HG03342 (cell line): ENCODE measurements around the gene SMC6.
A peak's percentile ranks its signal among the peaks of the same experiment; 100 is the strongest.

ENCODE experiments used
- ATAC-seq: cut with Tn5 transposase; IDR thresholded peaks from one replicate; pipeline ENCODE4 v1.9.1; 2021; ENCODE audit warnings: mild to moderate bottlenecking, moderate library complexity; ENCODE audit not compliant: unreplicated experiment

Gene SMC6

DNA sequence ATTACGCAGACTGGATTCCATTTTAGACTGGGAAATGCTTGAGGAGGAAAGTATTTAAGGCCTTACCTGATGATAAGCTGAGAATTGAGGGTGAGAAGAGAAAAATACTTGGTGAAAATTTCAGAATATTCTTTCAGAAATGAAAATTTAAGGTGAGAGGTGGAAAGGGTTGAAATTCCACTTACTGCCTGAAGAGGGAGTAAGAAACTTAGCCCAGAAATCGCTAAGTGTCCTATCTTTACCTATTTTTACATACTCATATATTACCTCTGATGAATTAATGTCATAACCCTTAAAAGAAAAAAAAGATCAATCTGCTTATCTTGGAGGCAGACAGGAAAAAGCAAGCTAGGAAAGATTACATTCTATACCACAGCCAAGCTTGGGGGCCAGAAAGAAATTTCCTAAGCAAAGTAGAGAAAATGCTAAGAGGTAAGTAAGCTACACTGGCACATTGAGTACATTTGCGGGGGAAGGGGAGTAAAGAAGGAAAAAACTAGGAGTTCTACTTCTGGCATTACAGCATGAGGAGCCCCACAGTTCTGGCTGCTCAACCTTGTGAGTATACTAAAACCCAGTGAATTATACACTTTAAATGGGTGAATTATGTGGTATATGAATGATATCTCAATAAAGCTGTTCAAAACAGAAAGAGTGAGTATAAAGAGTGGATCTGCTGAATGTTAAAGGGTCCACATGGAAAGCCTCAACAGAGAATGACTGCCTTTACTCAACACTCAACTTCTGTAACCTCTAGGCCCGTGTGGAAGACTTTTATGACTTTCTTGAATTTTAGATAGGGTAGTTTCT is 33.8 kb downstream of the SMC6 start:
- peak; percentile 82 for ATAC-seq

DNA sequence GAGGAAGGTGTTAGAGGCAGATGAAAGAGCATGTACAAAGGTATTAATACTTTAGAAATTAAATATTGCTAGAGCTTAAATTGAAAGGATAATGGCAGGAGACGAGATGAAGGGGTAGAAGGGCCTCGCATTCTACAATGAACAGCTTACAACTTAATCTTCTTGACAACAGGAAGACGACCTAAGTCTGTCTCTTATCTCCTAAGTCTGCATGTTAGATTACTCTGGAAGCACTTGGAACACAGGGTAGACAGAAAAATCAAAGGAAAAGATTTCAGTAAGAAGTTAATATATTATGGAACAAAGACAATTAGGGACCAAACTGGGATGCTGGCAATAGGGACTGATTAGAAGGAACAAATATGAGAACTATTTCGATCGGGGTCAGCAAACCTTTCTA is 34.9 kb downstream of the SMC6 start:
- ATAC-seq: no peak

DNA sequence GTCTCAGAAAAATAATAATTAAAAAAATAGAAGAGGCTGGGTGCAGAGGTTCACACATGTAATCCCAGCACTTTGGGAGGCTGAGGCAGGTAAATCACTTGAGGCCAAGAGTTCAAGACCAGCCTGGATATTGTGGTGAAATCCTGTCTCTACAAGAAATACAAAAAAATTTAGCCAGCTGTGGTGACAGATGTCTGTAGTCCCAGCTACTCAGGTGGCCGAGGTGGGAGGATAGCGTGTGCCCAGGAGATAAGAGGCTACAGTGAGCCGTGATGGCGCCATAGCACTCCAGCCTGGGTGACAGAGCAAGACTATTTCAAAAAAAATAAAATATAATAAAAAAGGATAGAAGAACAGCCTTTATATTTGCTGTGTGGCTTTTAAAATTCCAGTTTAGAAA is 35.9 kb downstream of the SMC6 start:
- no peak for ATAC-seq

DNA sequence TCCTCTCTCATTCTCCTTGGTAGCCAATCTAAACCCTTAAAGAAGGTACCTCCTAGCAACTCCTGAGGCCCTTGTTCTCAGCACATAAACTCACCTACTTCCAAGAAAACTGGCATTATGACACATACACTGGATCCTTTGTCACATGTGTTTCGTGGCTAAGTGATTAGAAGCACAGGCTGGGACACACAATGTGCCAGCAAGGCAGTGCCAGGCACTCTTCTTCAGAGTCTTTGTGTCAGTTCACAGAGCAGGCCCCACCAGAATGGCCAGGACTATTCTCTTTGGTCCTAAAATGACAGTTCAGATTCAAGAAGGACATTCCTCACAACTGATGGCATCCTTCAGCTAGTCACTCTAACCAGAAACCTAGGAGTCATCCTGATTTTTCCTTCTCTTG is 40.3 kb downstream of the SMC6 start:
- no peak for ATAC-seq

DNA sequence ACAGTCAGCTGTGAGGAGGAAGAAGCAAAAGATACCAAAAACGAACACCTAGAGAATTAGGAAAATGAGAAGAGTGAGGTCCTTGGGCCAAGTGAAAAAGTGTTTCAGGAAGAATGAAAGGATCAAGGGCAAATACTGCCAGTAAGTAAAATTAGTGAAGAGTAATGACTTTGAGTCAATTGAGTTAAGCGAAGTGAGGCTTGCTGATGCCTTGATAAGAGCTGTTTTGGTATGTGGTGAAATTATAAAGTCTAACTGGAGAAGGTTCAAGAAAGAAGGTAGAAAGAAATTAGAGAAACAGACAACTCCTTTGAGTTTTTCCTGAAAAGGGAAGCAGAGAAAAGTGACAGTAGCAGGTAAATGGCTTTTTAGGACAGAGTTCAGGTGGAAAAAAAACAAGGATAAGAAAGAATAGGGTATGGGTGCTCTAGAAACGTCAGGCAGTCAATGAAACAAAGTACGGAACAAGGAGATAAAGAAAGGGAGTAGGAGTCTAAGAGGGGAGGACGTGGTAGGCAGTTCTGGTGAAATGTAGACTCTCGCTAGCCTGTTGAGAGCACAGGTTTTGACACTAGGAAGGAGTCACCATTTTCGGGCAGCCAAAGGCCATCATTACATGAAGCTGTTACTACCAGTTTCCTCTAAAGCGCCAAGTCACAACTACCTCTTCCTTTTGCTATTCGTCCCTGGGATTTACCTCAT is 42.9 kb downstream of the SMC6 start:
- no peak for ATAC-seq

DNA sequence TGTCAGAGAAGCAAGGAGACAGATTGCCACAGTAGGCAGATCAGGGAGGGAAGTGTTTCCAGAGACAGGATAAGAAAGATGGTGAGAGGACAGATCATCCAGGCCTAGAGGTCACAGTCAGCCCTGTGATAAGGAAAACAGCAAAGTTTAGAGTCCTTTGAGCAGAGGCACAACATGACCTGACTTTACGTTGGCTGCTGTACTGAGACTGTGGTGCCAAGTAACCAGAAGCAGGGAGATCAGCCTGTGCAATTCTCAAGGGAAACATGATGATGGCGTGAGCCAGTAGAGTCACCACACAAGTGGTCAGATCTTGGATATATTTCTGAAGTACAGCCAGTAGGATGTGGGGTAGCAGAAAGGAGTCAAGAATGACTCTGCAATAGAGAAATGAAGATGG is 43.7 kb downstream of the SMC6 start:
- no peak for ATAC-seq

DNA sequence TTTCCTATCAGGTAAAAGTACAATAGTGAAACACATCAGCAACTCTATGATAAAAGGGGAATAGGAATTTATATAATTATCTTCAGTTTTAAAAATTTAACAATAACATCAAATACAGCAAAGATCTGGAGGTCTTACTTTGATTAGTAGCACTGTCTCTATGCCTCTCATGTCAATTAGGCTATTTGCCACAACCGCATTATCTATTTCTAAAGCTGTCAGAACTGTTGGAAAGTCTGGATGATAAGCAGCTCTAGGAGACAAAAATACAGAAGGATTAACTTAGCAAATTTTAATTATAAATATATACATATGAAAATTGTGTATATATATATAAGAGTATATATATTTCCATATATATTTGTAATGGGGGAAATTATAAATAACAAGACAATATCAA is 45.1 kb downstream of the SMC6 start:
- no peak for ATAC-seq

DNA sequence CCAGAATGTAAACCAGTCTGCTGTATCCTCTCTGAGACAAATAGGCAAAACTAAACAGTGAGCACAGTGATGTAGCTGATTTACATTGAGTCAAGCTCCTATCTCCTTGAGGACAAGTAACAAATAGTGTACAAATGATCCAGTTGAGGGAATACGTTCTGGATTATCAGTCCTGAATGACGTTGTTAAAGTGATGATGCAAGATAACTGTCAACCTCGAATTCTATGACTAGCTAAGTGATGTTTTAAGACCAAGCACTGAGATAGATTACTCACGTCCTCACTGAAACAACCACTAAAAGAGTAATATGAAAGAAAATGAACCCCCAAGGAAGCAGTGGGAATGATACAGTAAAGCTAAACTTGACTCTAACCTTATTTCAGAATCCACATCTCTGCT is 46.8 kb downstream of the SMC6 start:
- no peak for ATAC-seq

DNA sequence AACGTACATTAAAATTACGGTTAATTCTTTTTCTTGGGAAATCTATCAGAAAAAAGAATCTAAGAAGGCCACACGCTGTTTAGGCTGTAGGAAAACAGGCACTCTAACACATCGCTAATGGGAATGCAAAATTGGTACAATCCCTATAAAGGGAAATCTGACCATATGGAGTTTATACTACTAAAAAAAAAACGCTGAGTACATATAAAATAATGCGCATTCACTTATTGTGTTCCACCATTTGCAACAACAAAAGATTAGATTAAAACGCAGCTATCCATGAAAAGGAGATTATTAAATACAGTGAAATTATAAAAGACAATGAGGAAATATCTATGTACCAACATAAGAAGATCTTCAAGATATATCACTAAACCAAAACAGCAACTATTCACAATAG is 62.8 kb downstream of the SMC6 start:
- ATAC-seq: no peak

DNA sequence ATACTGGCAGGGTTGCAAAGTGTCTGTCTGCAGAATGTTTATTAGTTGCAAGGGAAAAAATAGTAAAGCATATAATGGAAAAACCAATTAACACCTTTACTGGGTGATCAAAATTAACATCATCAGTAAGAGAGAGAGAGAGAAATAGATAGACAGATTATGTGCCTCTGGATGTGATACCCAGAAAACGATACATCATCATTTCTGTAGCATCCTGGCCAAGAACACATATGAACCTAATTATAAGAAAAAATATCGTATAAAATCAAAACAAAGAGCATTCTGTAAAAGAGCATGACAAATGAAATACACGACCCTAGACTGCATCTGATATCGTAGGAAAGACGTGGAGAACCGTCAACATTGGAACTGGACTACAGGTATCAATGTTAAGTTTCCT is 64.6 kb downstream of the SMC6 start:
- ATAC-seq: no peak

DNA sequence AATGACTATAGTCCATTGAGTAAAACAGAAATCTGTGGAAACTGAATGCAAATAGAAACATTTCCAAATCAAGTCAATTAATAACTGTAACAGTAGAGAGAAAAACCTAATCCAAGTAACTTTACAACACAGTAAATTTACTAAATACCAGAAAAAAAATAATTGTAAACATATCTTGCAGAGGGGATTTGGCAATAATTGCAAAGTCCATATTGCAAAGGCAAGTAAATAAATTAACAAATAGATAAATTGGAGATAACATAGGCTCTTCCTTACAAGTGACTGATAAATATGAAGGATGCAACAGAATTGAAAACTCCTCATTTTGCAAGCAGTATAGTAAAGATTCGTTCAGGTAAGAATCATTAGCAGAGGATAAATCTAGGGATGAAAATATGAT is 65.0 kb downstream of the SMC6 start:
- ATAC-seq: no peak

DNA sequence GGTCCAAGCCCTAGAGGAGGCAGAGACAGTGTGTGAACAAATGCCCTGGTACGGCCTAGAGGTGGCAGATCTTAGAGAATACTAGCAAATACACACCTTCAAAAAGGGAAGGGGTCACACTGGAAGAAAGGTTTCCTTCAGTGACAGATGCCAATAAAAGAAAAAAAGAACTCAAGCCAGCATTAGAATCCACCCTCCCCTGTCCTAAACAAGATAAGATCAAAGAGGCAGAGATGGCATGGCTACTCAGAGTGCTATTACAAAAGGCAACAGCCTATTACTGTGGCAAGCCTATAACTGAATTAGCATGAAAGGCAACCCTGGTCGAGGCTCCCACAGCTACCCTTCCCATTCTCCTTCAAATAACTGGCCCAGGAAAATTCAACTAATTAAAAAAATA is 69.6 kb downstream of the SMC6 start:
- no peak for ATAC-seq

DNA sequence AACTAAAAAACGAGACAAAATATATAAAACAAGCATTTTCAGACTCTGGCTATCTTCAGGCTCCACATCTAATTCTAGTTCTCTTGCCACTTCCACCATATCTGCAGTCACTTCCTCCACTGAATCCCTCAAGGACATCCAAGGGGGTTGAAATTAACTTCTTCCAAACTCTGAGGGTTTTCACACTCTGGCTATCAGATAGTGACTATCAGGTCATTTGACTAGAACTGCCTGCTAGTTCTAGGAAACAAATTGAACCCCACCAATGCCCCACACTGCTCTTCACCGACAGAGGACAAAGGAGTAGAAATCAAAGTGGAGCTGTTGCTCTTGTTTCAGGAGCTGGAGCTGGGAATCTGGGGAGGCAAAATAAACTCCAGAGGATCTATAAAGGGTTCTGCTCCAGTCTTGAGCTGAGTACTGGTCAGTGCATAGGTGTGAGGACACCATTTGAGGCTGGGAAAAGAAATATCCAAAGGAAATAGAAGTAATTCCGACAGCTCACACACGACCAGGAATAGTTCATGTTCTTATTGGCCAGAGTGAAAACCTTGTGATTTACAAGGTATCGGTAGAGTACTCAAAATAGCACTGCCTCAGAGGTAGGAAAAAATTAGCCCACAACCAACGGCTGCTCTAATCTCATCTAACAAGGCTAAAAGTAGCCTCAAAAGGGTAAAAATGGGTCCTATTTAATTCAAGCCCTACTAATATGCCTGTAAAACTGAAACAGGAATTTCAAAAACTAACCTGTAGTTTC is 71.3 kb downstream of the SMC6 start:
- no peak for ATAC-seq

DNA sequence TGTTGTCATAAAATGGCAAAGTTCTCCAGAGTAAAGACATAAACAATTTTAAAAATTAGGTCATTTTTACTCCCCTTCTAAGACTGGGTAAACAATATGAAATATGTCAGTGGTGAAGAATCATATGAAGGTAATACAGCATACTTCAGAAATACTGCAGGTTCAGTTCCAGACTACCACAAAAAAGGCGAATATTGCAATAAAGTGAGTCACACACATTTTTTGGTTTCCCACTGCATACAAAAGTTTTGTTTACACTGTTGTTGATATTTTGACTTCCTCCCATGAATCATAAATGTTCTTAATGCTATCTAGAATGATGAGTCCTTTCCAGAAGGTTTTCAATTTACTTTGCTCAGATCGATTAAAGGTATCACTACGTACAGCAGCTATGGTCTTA is 73.5 kb downstream of the SMC6 start:
- ATAC-seq: no peak

DNA sequence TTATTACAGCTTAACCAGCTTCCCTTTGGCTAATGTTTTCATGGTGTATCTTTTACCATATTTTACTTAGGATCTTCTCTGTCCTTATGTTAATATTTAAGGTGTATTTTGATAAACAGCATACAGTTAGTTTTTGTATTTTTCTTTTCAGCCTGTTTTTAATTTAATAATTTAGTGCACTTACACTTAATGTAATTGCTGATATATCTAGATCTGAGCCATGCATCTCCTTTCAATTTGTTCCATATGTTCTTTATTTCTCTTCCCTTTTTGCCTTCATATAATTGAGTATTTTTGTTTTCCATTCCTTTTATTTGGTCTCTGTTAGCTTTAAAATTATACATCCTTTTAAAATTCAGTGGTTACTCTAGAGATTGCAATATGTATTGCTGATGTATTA is 78.8 kb downstream of the SMC6 start:
- no peak for ATAC-seq

DNA sequence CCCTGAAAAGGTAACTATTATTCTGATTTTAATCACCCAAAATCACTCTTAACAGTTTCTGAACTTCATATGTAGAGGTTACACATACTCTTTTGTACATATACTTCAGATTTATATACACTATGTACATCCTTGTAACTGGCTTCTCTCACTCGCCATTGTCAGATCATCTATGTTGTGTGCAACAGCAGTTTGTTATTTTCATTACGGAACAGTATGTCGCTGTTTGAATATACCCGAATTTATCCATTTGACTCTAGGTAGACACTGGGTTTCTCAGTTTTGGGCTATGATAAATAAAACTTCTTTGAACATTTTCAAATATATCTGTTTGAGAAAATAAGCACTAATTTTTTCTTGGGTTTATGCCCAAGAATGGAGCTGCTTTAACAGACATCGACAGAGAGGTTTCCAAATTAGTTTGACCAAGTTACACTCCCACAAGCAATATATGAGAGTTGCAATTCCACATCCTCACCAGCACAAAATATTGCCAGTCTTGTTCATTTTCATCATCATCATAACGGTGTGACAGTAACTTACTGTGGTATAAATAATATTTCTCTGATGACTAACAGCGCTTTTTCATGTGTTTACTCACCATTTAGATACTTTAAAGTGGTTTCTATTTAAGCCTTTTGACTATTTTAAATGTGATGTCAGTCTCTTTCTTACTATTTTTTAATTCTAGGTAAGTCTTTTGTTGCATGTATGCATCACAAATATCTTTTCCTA is 80.9 kb downstream of the SMC6 start:
- ATAC-seq: no peak

DNA sequence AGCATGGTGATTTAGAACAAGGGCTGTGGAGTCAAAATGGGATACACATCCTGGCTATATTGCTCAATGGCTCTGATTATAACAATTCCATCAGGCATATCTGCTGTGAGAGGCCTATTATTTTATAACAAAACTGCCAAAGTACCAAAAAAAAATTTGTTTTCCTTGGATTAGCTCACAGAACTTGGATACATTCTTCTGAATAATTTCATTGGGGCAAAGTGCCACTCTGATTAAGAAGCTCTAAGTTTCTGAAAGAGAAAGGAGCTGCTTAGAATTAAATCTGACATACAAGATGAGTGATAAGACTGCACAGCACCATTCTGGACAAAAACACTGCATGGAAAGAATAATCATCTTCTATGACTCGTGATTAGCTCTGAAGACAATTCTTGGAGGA is 85.7 kb downstream of the SMC6 start:
- ATAC-seq: no peak

DNA sequence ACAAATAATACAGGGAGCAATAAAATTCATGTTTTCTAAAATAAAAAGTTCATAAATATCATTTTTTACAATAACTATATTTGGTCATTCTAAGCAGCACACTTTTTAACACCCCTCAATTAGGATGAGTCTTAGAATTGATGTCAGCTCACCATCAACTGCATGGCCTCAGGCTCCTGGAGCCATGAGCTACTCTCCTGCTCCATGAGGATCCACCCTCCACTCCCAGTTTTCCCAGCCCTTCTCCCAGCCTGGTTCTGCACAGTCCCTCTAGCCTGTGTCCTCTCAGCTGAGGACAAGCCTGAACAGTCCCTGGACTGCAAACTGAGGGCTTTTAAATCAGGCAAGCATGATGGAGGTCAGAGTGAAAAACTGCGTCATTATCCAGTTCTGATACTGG is 89.1 kb downstream of the SMC6 start:
- ATAC-seq: no peak

DNA sequence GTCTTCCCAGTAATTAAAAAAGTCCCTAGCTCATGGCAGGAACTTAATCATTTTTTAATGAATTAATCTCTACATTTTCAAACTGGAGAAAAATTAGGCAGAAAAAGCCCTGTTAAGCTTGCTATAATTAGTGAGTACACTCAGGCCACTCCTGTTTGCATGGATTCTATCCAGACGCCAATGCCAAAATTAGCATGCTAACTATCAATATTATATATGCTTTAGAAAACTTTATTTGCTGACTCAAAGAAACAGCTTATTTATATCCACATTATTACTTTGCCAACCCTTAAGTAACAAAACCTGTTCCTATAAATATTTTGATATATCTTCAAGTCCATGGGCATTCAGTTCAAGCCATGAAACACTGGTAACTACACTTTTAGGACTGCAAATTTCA is 90.9 kb downstream of the SMC6 start:
- no peak for ATAC-seq

DNA sequence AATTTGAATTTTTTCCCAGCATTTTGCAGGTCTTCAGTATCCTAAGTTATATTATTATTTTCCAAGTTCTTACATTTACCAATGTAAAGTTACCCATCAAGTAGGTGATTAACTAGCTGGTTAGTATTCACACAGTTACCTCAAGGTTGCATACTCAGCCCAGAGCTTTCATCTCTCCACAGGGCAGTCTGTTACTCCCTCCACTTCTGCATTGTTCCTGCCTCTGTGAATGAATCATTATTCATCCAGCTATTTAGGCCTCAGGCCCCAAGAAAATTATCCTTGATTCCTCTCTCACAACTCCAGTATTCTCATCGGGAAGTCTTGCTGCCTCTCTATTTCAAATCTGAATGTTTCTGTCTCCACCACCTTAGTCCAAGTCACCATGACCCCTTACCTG is 92.2 kb downstream of the SMC6 start:
- ATAC-seq: no peak

DNA sequence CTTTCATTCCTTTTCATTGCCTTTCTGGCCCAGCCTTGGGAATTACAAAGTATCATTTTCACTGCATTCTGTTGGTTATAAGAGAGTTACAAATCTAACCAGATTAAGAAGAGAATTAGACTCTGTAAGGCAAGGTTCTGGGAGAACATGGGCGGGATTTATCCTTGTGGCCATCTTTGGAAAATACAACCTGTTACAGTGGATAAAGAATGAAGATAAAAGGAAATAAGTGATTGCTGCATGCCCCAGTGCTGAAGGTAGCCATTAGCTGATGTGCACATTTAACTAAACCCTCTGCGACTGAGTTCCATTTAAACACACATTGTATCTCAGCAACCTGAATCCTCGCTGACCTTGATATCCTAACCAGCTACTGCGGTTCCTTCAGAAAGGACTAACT is 93.4 kb downstream of the SMC6 start:
- ATAC-seq: no peak
